ENCODE data around the gene NMNAT3. TPM values are rescaled to one million over a fixed set of nuclear protein-coding genes. Genes with fewer than 3 reads are reported as not detected.

NMNAT3 gene
- total RNA-seq, 1 experiment from 2014 or later = 4.8 TPM

DNA sequence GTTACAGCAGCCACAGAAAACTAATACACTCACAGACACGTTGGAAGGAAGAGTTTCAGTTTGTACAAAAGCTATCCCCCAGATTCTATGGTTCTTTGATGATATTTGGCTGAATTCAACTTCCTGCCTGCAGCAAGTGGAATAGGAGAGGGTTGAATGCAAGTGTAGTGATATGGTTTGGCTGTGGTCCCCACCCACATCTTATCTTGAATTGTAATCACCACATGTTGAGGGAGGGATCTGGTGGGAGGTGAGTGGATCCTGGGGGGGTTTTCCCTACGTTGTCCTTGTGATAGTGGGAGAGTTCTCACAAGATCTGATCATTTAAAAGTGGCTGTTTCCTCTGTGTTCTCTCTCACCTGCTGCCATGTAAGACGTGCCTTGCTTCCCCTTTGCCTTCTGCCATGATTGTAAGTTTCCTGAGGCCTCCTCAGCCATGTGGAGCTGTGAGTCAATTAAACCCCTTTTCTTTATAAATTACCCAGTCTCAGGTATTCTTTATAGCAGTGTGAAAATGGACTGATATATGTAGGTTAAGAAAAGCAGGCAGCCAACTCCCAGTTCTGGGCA lies 29.8 kb downstream of the NMNAT3 start:
- H3K4me1 ChIP-seq (ENCODE audit: insufficient read depth, low read length) = no peaks in the 10 kb centered on the region
- DNase-seq (no peak), ATAC-seq (no peak)
- no peaks in the 10 kb centered on the region for H3K9me3 ChIP-seq (ENCODE audit: low read length)
- no peak overlapping the region for H3K9ac ChIP-seq (ENCODE audit: low read length)
- H3K4me3 ChIP-seq (ENCODE audit: low read length) = no peak overlapping the region
- H3K4me2 ChIP-seq (ENCODE audit: low read length) = no peak overlapping the region
- ChIA-PET POLR2A (ENCODE audit: unreplicated experiment) (no interaction called here), CTCF (no interaction called here)
- no TSS peak for BruUV-seq (replicated peaks)
- no peak overlapping the region for H3K27ac ChIP-seq (ENCODE audit: low read length)
- H3K9me2 ChIP-seq (replicated peaks; ENCODE audit: low read length) = no peaks in the 10 kb centered on the region
- no peaks in the 10 kb centered on the region for H3K36me3 ChIP-seq (ENCODE audit: low read depth, low read length)
- no peak for TF ChIP-seq EZH2phosphoT487 (IDR thresholded peaks at IDR 0.05; ENCODE audit: borderline replicate concordance, low read length)
- TF ChIP-seq, protein P1, sequence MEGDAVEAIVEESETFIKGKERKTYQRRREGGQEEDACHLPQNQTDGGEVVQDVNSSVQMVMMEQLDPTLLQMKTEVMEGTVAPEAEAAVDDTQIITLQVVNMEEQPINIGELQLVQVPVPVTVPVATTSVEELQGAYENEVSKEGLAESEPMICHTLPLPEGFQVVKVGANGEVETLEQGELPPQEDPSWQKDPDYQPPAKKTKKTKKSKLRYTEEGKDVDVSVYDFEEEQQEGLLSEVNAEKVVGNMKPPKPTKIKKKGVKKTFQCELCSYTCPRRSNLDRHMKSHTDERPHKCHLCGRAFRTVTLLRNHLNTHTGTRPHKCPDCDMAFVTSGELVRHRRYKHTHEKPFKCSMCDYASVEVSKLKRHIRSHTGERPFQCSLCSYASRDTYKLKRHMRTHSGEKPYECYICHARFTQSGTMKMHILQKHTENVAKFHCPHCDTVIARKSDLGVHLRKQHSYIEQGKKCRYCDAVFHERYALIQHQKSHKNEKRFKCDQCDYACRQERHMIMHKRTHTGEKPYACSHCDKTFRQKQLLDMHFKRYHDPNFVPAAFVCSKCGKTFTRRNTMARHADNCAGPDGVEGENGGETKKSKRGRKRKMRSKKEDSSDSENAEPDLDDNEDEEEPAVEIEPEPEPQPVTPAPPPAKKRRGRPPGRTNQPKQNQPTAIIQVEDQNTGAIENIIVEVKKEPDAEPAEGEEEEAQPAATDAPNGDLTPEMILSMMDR (conservative IDR thresholded peaks at IDR 0.05; ENCODE audit: low read depth, low read length) = no peak
- TF ChIP-seq EZH2 (IDR thresholded peaks at IDR 0.05; ENCODE audit: low read length, unreplicated experiment) = no peak
- H3K79me2 ChIP-seq (ENCODE audit: low read length) = no peaks in the 10 kb centered on the region
- no peaks in the 10 kb centered on the region for H3F3A ChIP-seq (ENCODE audit: low read length, unreplicated experiment)
- no peaks in the 10 kb centered on the region for H3K27me3 ChIP-seq (ENCODE audit: low read length)
- intact Hi-C loops (cut with micrococcal nuclease) = no loop called here
- no peaks in the 10 kb centered on the region for H4K20me1 ChIP-seq (ENCODE audit: low read length)
- no peak overlapping the region for H2AFZ ChIP-seq (ENCODE audit: low read length)

DNA sequence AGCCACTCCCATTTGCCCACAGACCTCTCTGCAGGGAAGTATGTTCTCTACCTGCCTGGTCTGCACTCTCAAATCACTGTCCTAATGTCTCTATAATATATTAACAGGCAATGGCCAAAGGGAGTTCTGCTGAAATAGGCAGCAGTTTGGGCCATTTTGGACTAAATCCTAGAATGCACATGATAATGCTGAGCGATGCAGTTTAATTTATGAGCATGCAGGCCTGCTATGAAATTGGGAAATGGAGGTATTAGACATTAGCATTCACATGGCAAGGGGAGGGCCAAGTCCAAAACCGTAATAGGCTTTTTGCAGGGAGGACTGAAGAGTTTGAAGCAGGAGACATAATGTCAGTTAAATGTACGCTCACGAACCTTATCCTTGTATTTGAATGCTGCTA lies 31.3 kb downstream of the NMNAT3 start:
- no TSS peak for BruUV-seq (replicated peaks)
- ATAC-seq (no peak), DNase-seq (no peak)
- Histone ChIP-seq H3K9me3 (ENCODE audit: low read length) (no peaks in the 10 kb centered on the region), H3K4me3 (ENCODE audit: low read length) (no peak overlapping the region), H3K4me2 (ENCODE audit: low read length) (no peak overlapping the region), H3K79me2 (ENCODE audit: low read length) (no peaks in the 10 kb centered on the region), H3K27ac (ENCODE audit: low read length) (no peak overlapping the region), H3F3A (ENCODE audit: low read length, unreplicated experiment) (no peaks in the 10 kb centered on the region), H2AFZ (ENCODE audit: low read length) (no peak overlapping the region), H3K9ac (ENCODE audit: low read length) (no peak overlapping the region), H3K27me3 (ENCODE audit: low read length) (no peaks in the 10 kb centered on the region), H4K20me1 (ENCODE audit: low read length) (no peaks in the 10 kb centered on the region), H3K36me3 (ENCODE audit: low read depth, low read length) (no peaks in the 10 kb centered on the region), H3K9me2 (replicated peaks; ENCODE audit: low read length) (no peaks in the 10 kb centered on the region), H3K4me1 (ENCODE audit: insufficient read depth, low read length) (no peaks in the 10 kb centered on the region)
- TF ChIP-seq, protein P1 (conservative IDR thresholded peaks at IDR 0.05; ENCODE audit: low read depth, low read length) = no peak
- no peak for TF ChIP-seq EZH2phosphoT487 (IDR thresholded peaks at IDR 0.05; ENCODE audit: borderline replicate concordance, low read length)
- no peak for TF ChIP-seq EZH2 (IDR thresholded peaks at IDR 0.05; ENCODE audit: low read length, unreplicated experiment)
- intact Hi-C loops (cut with micrococcal nuclease) = no loop called here
- ChIA-PET POLR2A (ENCODE audit: unreplicated experiment) (no interaction called here), CTCF (no interaction called here)

DNA sequence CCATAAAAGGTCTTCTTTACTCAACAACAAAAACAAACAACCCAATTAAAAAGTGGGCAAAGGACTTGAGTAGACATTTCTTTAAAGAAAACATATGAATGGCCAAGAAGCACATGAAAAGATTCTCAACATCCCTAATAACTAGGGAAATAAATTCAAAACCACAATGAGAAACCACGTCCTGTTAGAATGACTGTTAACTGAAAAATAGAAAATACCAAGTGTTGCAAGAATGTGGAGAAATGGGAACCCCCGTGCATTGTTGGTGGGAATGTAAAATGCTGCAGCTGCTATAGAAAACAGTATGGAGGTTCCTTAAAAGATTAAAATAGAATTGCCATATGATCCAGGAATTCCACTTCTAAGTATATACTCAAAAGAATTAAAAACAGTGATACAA lies 34.8 kb downstream of the NMNAT3 start:
- Histone ChIP-seq H3K36me3 (ENCODE audit: low read depth, low read length) (no peaks in the 10 kb centered on the region), H4K20me1 (ENCODE audit: low read length) (no peaks in the 10 kb centered on the region), H3K4me3 (ENCODE audit: low read length) (no peak overlapping the region), H3K4me2 (ENCODE audit: low read length) (no peak overlapping the region), H3K9ac (ENCODE audit: low read length) (no peak overlapping the region), H3F3A (ENCODE audit: low read length, unreplicated experiment) (no peaks in the 10 kb centered on the region), H3K79me2 (ENCODE audit: low read length) (no peaks in the 10 kb centered on the region), H3K27ac (ENCODE audit: low read length) (no peak overlapping the region), H3K9me3 (ENCODE audit: low read length) (no peaks in the 10 kb centered on the region), H2AFZ (ENCODE audit: low read length) (no peak overlapping the region), H3K4me1 (ENCODE audit: insufficient read depth, low read length) (no peaks in the 10 kb centered on the region), H3K9me2 (replicated peaks; ENCODE audit: low read length) (no peaks in the 10 kb centered on the region), H3K27me3 (ENCODE audit: low read length) (no peaks in the 10 kb centered on the region)
- ChIA-PET POLR2A (ENCODE audit: unreplicated experiment) (no interaction called here), CTCF (no interaction called here)
- intact Hi-C loops (cut with micrococcal nuclease) = no loop called here
- ATAC-seq (no peak), DNase-seq (no peak)
- BruUV-seq (replicated peaks) = no TSS peak
- TF ChIP-seq EZH2 (IDR thresholded peaks at IDR 0.05; ENCODE audit: low read length, unreplicated experiment) (no peak), EZH2phosphoT487 (IDR thresholded peaks at IDR 0.05; ENCODE audit: borderline replicate concordance, low read length) (no peak)
- TF ChIP-seq, protein P1 (conservative IDR thresholded peaks at IDR 0.05; ENCODE audit: low read depth, low read length) = no peak
